ENCODE results near the gene FHOD1. TPM values are rescaled to one million over a fixed set of nuclear protein-coding genes. Genes with fewer than 3 reads are reported as not detected.

The FHOD1 gene
- total and polyA plus RNA-seq, 2 of the 13 experiments (the other 11 are each of a cell fraction or from before 2014, with no cell fraction given): 20.0 to 20.8 TPM

DNA sequence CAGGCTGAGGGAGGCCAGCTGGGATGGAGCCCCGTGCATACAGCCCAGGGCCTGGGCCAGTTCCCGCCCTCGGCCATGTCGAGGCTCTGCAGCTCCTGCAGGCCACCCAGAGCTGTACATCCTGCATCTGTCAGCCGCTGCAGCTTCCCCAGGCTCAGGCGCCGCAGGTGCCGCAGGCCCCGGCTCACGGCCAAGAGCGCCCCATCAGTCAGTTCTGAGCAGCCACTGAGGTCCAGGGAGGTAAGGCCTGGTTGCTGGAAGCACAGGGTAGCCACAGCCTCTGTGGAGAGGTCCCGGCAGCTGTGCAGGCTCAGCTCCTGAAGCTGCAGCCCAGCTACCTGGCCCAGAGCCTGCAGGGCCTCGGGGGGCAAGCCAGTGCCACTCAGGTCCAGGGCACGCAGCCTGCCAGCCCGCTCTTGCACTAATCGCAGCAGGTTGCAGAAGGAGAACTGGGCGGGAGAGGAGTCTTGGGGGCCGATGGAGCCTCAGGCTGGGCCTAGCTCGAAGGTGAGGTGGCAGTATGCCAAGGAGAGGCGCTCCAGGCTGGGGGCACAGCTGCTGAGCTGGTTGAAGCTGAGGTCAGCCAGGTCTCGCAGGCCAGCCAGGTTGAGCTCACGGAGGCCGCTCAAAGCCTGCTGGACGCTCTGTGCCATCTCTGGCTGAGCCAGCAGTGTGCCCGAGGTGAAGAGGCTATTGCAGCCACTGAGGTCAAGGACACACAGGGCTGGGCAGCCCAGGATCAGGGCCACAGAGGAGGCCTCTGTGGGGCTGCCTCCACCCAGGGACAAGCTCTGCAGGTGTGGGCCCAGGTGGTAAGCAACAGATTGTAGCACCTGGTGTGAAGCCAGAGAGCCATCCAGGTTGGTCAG is 37.0 kb downstream of the FHOD1 start (continued):
- TF ChIP-seq SKI (IDR thresholded peaks at IDR 0.05; ENCODE audit: partially characterized antibody) (no peak), SMAD9 (CRISPR knock-in tag; IDR thresholded peaks at IDR 0.05) (no peak), ZNF782 (CRISPR knock-in tag; IDR thresholded peaks at IDR 0.05; ENCODE audit: borderline replicate concordance) (no peak), DPF2 (CRISPR knock-in tag; IDR thresholded peaks at IDR 0.05; ENCODE audit: borderline replicate concordance, low read depth) (no peak), SOX5 (CRISPR knock-in tag; IDR thresholded peaks at IDR 0.05; ENCODE audit: borderline replicate concordance) (no peak), ZNF33B (CRISPR knock-in tag; IDR thresholded peaks at IDR 0.05) (0 out of 2 replicates have a peak, but pooled peaks have one; percentile 70), TP53 (CRISPR knock-in tag; conservative IDR thresholded peaks at IDR 0.05) (no peak), PBX2 (CRISPR knock-in tag; IDR thresholded peaks at IDR 0.05) (no peak), SIX1 (CRISPR knock-in tag; IDR thresholded peaks at IDR 0.05; ENCODE audit: borderline replicate concordance) (no peak), RERE (CRISPR knock-in tag; IDR thresholded peaks at IDR 0.05; ENCODE audit: low read depth) (no peak), MIXL1 (CRISPR knock-in tag; IDR thresholded peaks at IDR 0.05) (no peak), HOXA3 (CRISPR knock-in tag; IDR thresholded peaks at IDR 0.05) (peak; percentile 12; the same call in 1 of the 2 replicates), TARDBP (CRISPR knock-in tag; IDR thresholded peaks at IDR 0.05) (no peak), SAP130 (CRISPR knock-in tag; IDR thresholded peaks at IDR 0.05; ENCODE audit: low read depth) (no peak), ZNF282 (IDR thresholded peaks at IDR 0.05; ENCODE audit: partially characterized antibody) (no peak), ZNF83 (CRISPR knock-in tag; IDR thresholded peaks at IDR 0.05; ENCODE audit: borderline replicate concordance) (no peak), MAFG (CRISPR knock-in tag; IDR thresholded peaks at IDR 0.05) (no peak), NR2F2 (IDR thresholded peaks at IDR 0.05; ENCODE audit: borderline replicate concordance, low read depth) (no peak), ZNF136 (CRISPR knock-in tag; IDR thresholded peaks at IDR 0.05; ENCODE audit: low read depth) (no peak), HIC2 (CRISPR knock-in tag; IDR thresholded peaks at IDR 0.05; ENCODE audit: low read depth) (peak; percentile 94), XRCC5 (optimal IDR thresholded peaks at IDR 0.05; ENCODE audit: low read length) (peak; percentile 43)
